ENCODE data around the gene KDM4B.

KDM4B gene

GRCh38 chr19:5036698-5037563 lies 68.0 kb downstream of the KDM4B start:
- DNase-seq = no peak

- DNase-seq = no peak
Measured at GRCh38 chr19:5037936-5038335, 69.0 kb downstream of the KDM4B start.

DNA sequence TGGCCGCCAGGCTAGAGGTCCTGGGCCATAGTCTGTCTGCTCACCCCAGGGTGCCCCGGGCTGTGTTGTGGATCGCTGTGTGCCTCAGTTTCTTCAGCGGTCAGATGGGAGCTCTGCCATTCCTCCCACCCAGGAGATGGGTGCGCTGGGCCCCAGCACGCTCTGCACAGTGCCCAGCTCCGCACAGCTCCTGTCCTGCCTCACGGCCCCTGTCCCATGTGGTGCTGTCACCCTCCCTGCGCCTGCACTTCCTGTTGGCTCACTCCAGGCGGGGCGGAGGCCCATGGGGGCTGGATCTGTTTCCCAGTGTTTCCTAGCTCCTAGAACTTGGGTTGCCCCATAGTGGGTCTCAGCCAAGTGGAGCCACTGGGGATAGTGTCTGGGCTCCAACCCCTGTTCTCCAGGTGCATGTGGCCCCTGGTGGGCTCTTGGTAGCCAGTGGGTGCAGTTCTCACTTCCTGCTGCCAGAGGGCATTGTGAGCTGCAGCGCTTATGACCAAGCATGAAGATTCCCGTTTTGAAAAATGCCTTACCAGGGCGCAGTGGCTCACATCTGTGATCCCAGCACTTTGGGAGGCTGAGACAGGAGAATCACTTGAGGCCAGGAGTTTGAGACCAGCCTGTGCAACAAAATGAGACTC lies 69.8 kb downstream of the KDM4B start:
- DNase-seq = peak; percentile 48

DNA sequence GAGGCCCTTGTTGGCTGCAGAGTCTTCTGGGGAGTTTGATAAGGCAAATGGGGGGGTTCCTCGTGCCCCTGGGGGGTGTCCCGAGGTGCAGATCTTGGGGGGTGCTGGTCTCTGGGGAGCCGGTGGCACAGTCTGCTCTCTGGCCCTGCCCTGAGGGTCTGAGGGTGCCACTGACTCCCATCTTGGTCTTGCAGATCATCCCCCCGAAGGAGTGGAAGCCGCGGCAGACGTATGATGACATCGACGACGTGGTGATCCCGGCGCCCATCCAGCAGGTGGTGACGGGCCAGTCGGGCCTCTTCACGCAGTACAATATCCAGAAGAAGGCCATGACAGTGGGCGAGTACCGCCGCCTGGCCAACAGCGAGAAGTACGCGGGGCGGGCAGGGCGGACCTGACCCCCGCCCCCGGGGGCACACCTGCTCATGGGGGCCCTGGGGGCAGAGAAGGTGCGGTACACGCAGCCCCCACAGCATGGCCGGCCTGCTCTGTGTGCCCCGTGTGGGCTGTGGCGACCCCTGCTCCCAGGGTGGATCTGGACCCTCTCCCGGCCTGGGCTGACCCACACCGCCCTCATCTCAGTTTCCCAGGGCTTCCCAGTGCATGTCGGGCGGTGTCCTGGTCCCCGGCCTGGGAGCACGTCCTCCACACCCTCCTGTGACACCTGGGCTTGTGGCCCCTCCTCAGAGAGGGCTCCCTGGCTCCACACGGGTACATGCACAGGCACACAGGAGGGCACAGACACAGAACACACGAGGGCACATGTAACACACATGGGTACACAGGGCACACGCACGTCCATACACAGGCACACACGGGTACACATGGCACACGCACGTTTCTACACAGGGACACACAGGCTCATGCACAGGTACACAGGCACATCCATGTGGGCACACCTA lies 71.0 kb downstream of the KDM4B start:
- DNase-seq = no peak

GRCh38 chr19:5040544-5041167 lies 71.7 kb downstream of the KDM4B start:
- no peak for DNase-seq

DNA sequence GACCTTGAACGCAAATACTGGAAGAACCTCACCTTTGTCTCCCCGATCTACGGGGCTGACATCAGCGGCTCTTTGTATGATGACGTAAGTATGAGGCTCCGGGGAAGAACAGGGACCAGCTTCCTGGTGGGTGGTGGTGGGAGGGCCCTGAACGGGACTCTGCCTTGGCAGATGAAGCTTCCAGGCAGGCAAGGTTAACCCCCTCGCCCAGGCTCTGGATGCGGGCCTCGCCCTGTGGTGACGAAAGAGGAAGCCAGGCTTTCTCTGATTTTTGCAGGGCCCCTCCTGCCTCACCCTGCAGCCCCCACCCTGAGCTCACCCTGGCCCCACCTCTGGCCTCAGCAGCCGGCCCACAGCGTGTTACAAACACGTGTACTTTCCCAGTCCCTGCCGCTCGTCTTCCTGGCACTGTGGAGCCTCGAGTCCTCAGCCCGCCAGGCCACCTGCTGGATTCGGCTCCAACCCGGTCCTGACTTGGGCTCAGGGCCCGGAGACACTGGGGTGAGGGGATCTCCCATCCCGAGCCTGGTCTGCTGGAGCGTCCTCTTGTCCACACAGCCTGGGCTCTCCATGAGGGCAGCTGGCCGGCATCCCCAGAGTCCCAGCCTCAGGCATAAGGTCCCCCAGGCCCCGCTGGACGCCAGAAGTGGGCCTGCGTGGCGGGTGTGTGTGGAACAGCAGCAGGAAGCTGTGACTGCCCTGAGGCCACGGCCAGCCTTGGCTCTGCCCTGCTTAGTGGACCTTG lies 72.4 kb downstream of the KDM4B start:
- DNase-seq = no peak

DNA sequence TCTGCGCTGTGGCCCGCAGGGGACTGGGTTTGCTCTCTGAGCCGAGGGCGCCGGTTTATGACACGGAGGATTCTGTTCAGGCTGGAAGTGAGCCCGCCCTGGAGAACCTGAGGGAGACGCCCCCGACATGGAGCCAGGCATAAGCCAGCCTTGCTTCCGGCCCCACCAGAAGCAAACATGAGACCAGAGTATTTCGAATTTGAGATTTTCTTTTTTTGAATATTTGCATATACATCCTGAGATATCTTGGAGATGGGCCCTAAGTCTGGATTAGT lies 72.9 kb downstream of the KDM4B start:
- DNase-seq = no peak

- peak; percentile 12 for DNase-seq
Measured at GRCh38 chr19:5042556-5042955, 73.6 kb downstream of the KDM4B start.

DNA sequence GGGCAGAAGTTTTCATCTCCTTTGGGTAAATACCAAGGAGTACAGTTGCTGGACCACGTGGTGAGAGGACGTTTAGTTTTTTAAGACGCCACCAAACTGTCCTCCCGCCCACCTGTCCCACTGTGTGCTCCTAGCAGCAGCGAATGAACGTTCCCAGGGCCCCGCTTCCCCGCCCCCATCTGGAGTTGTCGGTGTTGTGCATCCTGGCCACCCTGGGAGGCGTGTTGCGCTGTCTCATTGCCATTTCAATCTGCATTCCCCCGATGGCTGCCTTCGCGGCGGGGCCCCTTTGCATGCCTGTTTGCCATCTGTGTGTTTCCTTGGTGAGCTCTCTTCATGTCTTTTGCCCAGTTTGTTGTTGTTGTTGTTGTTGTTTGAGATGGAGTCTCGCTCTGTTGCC lies 76.1 kb downstream of the KDM4B start:
- no peak for DNase-seq

DNA sequence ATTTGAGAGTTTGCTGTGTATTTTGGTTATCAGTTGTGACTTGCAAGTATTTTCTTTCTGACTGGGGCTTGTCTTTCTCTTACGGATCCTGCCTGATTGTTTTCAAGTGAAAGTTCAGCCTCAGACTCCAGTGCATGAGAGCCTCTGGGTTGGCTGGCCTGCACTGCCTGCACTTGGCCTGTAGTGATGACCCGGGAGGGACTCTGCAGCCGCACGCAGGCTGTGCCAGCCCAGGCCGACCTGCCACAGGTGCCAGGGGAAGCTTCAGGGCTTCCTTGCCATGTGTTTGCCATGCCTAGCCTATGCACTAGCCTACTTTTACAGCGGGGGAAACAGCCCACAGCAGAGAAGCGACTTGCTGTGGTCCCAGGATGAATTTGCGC lies 77.0 kb downstream of the KDM4B start:
- DNase-seq = no peak

- DNase-seq = peak; percentile 19
Measured at GRCh38 chr19:5046339-5047039, 77.6 kb downstream of the KDM4B start.

DNA sequence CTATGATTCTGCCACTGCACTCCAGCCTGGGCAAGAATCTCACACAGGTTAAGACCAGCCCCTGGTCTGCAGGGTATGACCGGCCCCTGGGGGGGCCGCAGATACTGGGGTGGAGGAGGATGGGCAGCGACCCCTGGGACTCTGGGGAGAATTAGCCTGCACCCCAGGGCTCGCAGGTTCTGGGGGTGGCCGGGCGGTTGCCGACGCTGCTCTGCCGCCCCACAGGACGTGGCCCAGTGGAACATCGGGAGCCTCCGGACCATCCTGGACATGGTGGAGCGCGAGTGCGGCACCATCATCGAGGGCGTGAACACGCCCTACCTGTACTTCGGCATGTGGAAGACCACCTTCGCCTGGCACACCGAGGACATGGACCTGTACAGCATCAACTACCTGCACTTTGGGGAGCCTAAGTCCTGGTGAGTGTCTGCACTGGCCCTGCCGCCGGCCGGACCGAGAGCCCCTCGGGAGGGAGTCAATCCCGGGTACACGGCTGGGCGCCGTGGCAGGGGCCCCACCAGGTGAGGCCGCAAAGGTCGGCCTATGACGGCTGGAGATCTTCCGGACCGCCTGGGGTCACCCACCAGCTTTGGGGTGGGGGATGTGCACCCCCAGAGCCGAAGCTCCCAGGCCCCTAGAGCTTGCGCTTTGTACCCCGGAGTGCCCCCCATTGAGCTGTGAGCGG lies 78.5 kb downstream of the KDM4B start:
- no peak for DNase-seq

DNA sequence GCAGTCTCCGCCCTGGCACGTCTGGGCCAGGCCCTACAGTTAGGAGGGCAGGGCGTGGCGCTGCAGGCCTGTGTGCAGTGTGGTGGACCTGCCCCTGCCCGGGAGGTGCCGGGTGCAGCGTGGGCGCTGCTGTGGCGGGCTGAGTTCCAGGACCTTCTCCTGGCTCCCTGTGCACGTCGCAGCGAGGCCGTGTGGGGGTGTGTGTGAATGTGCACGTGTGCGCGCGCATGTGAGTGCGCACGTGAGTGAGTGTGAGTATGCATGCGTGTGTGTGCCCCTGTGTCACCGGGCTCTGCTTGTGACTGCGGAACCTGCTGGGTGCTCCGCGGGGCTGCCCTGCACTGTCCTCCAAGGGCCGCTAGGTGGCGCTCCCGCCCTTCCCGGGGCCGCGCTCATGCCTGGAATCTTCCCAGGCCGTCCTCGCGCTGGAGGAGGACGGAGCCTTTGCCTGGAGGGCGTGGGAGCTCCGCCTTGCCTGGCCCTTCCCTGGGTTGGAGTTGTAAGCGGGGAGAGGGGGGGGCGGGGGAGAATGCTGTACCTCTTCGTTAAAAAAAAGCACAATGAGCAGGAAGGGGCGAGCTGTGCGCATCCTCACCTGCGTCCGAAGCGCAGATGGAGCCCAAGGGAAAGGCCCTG lies 79.3 kb downstream of the KDM4B start:
- peak; percentile 74 for DNase-seq

GRCh38 chr19:5048727-5049553 lies 80.0 kb downstream of the KDM4B start:
- DNase-seq = no peak

DNA sequence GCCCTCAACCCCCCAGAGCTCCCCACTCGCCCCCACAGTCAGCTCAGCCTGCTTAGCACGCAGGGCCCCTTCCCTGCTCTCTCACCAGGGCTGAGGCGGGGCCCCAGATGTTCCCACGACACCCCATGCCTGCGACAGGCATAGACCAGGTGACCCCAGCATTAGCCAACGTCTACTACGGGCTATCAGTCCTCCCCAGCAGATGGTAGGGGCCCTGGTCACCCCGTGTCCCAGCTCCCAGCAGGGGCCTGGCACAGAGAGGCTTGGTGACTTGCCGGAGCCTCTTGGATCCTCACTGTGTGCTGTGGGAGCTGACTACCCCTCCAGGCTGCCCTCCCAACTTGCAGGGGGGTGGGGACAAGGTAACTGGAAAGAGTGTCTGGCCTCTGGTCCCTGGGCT lies 80.6 kb downstream of the KDM4B start:
- no peak for DNase-seq

- no peak for DNase-seq
Measured at GRCh38 chr19:5050067-5050656, 81.2 kb downstream of the KDM4B start.

GRCh38 chr19:5050905-5051304 lies 82.0 kb downstream of the KDM4B start:
- no peak for DNase-seq

- no peak for DNase-seq
Measured at GRCh38 chr19:5051619-5052018, 82.7 kb downstream of the KDM4B start.

GRCh38 chr19:5052515-5052914 lies 83.6 kb downstream of the KDM4B start:
- peak; percentile 4 for DNase-seq

Measured in NCI-H82 (cell line).